BE2C (cell line): Measurements from ENCODE around the gene PRKAR1B.

Source experiments
- DNase-seq: peaks from one replicate; pipeline ENCODE4 v3.0.0-alpha.2; 2020
- H3K27me3 ChIP-seq: fragments of 250-450 bp; sonication (Bioruptor Pico); 2 replicates; pipeline ENCODE4 v1.5.1; 2020; ENCODE audit warnings: mild to moderate bottlenecking
- H3K36me3 ChIP-seq: fragments of 250-450 bp; sonication (Bioruptor Pico); 2 replicates; pipeline ENCODE4 v1.5.1; 2020; ENCODE audit warnings: mild to moderate bottlenecking
- H3K4me1 ChIP-seq: fragments of 250-450 bp; sonication (Bioruptor Pico); 2 replicates; pipeline ENCODE4 v1.5.1; 2020
- H3K4me3 ChIP-seq: 2 replicates; pipeline ENCODE4 v1.5.1; 2011; ENCODE audit warnings: low read depth, low read length
- H3K9me3 ChIP-seq: fragments of 250-450 bp; sonication (Bioruptor Pico); 2 replicates; pipeline ENCODE4 v1.5.1; 2020
- TF ChIP-seq, protein P1 (sequence below): IDR thresholded peaks from 2 replicates; pipeline ENCODE4 v1.5.1; 2012; ENCODE audit warnings: mild to moderate bottlenecking, low read depth, low read length

Gene PRKAR1B

DNA sequence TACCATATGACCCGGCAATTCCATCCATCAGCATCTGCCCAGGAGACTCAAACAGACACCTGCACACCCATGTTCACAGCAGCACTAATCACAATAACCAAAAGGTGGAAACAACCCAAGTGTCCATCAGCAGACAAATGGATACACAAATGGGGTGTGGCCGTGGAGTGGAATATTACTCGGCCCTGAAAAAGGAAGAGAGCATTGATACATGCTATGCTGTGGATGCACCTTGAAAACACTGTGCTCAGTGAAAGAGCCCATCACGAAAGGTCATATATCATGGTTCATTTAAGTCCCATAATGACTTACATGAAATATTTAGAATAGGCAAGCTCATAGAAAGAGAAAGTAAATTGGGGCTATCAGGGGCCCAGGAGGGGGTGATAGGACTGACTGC, 58.1 kb downstream of the PRKAR1B start:
- Histone ChIP-seq H3K27me3 (no peaks in the 10 kb centered on the region), H3K4me1 (no peaks in the 10 kb centered on the region), H3K4me3 (no peak overlapping the region), H3K36me3 (no peaks in the 10 kb centered on the region), H3K9me3 (no peaks in the 10 kb centered on the region; the same call in 1 of the 2 replicates)
- no peak for DNase-seq
- TF ChIP-seq, protein P1, sequence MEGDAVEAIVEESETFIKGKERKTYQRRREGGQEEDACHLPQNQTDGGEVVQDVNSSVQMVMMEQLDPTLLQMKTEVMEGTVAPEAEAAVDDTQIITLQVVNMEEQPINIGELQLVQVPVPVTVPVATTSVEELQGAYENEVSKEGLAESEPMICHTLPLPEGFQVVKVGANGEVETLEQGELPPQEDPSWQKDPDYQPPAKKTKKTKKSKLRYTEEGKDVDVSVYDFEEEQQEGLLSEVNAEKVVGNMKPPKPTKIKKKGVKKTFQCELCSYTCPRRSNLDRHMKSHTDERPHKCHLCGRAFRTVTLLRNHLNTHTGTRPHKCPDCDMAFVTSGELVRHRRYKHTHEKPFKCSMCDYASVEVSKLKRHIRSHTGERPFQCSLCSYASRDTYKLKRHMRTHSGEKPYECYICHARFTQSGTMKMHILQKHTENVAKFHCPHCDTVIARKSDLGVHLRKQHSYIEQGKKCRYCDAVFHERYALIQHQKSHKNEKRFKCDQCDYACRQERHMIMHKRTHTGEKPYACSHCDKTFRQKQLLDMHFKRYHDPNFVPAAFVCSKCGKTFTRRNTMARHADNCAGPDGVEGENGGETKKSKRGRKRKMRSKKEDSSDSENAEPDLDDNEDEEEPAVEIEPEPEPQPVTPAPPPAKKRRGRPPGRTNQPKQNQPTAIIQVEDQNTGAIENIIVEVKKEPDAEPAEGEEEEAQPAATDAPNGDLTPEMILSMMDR: no peak

DNA sequence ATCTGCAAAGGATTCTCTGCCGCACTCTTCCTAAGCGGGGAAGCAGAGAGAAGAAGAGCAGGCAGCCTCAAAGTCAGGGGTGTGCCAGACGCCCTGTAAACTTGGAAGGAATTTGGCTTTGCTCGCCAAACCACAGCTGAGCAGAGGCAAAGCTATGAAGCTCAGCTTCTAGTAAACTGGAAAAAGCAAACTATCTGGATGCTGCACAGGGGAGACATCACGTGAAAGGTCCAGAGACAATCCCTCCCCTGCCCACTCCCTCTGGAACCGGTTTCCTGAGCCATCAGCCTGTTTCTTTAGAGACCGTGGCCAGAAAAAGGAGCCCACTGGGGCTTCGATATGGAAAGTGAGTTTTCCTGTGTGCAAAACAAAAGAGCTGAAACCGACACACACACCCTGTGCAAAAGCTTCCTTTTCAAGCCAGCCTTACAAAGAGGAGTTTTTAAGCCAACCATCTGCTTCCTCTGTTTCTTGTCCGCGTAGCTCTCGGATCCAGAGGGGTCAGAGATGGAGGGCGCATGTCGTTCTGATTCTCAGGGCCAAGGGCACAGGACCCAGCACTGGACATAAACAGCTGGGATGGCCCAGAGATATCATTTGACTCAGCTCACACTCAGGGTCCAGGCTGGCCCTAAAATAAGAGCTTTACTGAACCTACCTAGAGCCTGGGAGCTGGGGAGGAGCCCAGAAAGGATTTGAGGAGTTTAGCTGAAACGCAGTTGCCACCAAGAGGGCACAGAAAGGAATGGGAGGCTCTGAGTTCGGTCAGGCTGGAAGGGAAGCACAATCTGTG, 58.7 kb downstream of the PRKAR1B start:
- H3K36me3 ChIP-seq: no peaks in the 10 kb centered on the region
- TF ChIP-seq, protein P1: no peak
- no peaks in the 10 kb centered on the region for H3K27me3 ChIP-seq
- no peak overlapping the region for H3K4me3 ChIP-seq
- H3K9me3 ChIP-seq: no peaks in the 10 kb centered on the region; the same call in 1 of the 2 replicates
- H3K4me1 ChIP-seq: no peaks in the 10 kb centered on the region
- DNase-seq: no peak

DNA sequence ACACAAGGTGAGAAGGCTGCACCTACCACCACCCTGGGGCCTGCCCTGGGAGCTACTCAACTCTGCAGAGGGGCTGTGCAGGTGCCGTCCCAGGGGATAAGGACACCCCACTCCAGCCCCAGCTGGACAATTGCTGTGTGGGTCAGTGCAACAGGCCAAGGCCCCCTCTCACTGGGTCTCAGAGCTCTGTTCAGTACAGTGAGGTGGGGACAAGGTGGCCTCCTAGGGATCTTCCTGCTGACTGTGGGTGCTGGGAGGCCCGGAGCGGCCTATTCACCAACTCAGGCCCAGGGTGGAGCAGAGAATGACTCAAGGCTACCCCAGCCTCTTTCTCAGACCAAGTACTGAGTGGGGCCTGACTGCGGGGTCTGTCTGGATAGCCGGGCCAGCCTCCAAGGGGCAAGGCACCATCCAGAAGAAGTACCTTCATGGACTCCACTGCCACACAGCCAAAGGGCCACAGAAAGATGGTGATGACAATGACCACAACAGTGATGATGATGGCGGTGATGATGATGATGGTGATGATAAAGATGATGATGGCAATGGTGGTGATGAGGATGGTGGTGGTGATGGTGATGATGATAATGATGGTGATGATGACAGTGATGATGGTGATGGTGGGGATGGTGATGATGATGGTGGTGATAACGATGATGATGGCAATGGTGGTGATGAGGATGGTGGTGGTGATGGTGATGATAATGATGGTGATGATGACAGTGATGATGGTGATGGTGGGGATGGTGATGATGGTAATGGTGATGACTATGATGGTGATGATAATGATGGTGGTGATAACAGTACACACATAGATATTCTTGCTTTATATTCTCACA, 60.4 kb downstream of the PRKAR1B start:
- Histone ChIP-seq H3K9me3 (no peaks in the 10 kb centered on the region; the same call in 1 of the 2 replicates), H3K4me3 (no peak overlapping the region), H3K36me3 (no peaks in the 10 kb centered on the region), H3K4me1 (no peaks in the 10 kb centered on the region), H3K27me3 (no peaks in the 10 kb centered on the region)
- TF ChIP-seq, protein P1: no peak
- DNase-seq: no peak

DNA sequence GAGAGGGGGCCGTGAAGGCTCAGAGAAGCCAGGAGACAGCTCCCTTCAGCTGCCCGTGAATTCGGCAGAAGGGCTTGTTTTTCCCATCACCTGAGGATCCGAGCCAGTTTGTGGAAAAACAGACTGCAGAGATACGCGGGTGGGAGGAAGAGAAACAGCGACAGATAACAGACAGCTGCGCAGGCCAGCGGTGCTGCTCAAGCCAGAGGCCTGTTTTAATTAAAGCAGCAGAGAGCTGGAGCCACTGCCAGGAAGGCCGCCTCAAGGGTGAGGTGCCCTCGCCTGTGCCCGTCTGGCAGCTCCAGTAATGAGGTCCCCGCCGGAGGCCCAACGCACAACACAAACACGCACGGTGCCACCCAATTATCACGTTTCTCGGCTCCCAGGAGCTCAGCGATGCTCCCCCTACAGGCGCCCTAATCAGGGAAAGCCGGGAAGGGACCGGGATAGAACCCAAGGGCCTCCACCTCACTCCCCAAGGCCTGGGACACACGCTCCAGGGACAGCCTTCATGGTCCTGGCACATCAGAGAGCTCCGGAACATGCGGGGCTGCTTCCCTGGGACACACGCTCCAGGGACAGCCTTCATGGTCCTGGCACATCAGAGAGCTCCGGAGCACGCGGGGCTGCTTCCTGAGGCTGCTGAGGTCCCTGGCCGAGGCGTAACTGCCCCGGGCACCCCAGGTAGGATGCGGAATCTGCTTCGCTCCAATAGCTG, 61.2 kb downstream of the PRKAR1B start:
- H3K36me3 ChIP-seq: no peaks in the 10 kb centered on the region
- H3K4me1 ChIP-seq: no peaks in the 10 kb centered on the region
- H3K9me3 ChIP-seq: no peaks in the 10 kb centered on the region; the same call in 1 of the 2 replicates
- peak; percentile 21 for DNase-seq
- no peaks in the 10 kb centered on the region for H3K27me3 ChIP-seq
- TF ChIP-seq, protein P1: peak; percentile 30; the same call in 1 of the 2 replicates
- H3K4me3 ChIP-seq: no peak overlapping the region

DNA sequence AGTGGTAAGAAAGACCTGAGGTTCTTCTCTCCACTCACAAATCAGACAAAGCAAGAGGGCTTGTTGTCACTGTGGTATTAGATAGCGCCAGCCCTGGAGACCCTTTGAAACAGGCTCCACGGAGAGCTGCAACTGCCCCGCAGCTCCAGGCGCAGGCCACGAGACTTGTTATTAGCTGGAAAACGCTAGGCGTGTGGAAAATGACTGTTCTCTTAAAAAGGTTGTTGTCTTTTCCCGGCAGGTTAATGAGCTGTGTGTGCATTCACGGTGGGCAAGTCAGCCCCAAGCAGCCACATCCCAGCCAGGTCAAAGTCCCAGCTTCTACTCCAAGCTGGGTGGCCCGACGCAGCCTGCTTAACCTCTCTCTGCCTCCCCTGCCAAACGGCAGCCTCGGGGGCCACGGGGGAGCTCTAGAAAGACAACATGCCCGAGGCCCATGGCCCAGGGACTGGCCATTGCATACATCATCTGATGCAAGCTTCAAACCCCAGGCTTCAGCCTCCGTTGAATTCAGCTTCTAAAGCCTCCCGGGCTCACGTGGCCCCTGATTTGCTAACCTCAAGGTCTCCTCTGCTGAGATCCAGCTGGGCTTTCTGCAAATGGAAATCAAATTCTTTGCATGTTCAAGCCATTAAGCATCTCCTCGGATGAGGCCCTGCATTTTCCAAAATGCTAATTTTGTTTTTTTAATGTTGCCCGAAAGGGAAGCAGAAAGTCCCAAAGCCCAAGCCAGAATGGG, 61.9 kb downstream of the PRKAR1B start:
- H3K36me3 ChIP-seq: no peaks in the 10 kb centered on the region
- no peaks in the 10 kb centered on the region for H3K4me1 ChIP-seq
- no peak for DNase-seq
- TF ChIP-seq, protein P1: no peak
- no peaks in the 10 kb centered on the region; the same call in 1 of the 2 replicates for H3K9me3 ChIP-seq
- H3K4me3 ChIP-seq: no peak overlapping the region
- H3K27me3 ChIP-seq: no peaks in the 10 kb centered on the region
